ENCODE results near the gene CPAMD8. TPM values are rescaled to one million over a fixed set of nuclear protein-coding genes. Genes with fewer than 3 reads are reported as not detected.
A peak's percentile ranks its signal among the peaks of the same experiment; 100 is the strongest.

Gene CPAMD8
- 0.29 and 0.64 TPM in 2 replicates for total RNA-seq (2014; rRNA removed; shearing (Covaris generic); ENCODE audit: low replicate concordance)

DNA sequence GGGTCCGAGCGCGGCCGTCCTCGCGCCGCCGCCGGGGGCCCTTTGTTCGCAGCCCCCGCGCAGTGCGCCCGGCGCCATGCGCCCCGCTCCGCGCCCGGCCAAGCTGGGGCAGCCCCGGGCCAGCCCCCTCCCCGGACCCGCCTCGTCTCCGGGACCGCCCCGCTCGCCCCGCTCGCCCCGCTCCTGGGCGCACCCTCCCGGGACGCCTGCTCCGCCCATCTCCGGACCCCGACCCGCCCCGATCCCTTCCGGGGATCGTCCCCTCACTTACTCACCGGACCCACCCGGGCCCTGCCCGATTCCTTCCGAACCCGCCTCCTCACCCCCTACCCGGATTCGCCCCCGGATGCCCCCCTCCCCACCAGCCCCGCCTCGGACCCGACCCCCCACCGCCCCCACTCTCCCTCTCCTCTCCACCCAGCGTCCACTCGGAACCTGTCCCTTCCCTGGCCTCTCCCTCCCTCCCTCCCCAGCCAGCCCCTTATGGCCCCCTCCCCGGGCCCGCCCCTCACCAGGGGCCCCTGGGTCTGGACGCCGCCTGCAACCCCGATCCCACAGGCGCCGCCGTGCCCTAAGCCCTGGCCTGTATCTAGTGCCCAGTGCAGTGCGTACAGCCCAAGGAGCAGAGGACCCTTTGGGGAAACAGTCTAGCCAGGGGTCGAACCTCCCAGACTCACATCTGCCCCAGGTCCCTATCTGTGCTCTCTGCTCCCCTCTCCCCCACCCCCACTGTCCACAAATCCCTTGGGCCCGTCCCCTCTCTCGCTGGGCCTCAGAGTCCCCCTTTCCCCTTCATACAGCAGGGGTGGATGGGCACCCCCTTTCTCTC is at the start of gene CPAMD8:
Gene CPAMD8, minus strand, starts transcription at position 105 of the 829 bp plus-strand sequence. CDS start 168 bp downstream, outside the sequence.
- no peak for DNase-seq (ENCODE audit: low read depth)
- in situ Hi-C loops (cut with HindIII; ENCODE audit: low pct_unique_long_range_greater_than_20kb, low sequenced_read_pairs): no loop called here

DNA sequence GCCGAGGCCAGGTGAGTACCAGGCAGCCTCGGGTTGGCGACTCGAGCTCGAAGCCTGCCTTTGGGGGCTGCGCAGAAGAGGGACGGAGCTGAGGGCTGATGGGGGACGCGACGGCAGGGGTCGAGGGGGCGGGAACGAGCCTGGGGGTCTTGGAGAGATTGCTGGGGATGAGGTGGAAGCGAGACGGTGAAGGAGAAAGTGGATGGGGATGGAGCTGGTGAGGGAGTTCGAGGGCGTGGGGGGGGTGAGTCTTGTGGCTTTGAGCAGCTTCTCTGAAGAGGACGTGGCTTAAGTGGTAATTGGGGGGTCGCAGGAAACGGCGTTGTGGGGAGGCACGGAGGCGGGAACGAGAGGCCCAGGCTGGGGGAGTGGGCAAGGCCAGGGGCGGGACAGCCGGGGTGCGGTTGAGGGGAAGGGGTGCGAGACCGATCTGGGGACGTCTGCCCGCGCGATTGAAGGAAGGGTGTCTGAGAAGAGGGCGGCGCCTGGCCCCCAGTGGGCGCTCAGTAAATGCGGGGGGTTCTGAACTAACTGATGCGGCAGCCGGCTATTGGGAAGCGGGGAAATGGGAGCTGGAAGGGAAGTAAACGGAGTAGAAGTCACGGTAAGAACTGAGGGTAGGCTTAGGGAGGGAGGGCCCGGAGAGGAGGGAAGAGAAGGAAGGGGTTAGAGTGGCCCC is 49.4 kb upstream of the CPAMD8 start:
- in situ Hi-C loops (cut with HindIII; ENCODE audit: low pct_unique_long_range_greater_than_20kb, low sequenced_read_pairs): no loop called here
- DNase-seq (ENCODE audit: low read depth): no peak

DNA sequence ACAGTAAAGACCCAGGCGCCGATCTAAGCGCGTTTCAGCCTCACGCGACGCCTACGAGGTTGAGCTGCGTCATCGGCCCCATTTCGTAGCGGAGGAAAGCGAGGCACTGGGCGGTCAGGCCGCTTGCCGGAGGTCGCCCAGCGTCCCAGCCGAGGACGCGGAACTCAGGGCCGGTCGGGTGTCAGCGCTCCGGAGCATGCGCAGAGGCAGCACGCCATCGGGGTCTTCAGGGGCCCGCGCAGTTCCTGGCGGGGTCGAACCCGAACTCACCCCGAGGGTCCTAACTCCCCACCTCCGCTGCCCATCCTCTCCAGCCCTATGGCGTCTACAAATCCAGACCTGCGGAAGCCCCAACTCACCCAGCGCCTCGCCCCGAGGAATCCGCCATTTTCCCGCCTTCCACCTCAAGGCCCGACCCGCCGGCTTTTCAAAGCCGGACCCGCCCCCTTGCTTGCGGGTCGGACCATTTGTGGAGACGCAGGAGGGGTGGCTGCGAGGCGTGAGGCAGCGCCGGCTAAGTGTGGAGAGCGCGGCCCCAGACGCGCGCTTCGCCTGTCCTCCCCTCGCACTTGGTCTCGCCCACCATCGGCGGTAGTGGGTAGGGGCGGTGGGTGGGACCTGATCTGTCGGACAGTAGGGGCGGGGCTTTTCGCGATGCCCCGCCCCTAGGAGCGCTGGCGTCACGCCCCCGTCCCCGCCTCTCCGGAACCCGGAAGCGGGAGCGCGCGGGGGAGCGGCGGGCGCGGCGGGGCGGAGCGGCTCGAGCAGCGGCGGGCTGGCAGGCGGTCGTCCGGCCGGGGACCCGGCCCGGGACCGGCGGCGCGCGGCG is 48.6 kb upstream of the CPAMD8 start, which contains the start of the genes HAUS8 and MYO9B:
Gene HAUS8, minus strand, starts transcription at position 418 of the 829 bp plus-strand sequence. Its CDS starts 30 bp downstream, at position 388.
Gene MYO9B, plus strand, starts transcription at position 743 of the 829 bp plus-strand sequence. CDS start 25,941 bp downstream, outside the sequence.
- DNase-seq (ENCODE audit: low read depth): peak; percentile 99
- in situ Hi-C loops (cut with HindIII; ENCODE audit: low pct_unique_long_range_greater_than_20kb, low sequenced_read_pairs): no loop called here

DNA sequence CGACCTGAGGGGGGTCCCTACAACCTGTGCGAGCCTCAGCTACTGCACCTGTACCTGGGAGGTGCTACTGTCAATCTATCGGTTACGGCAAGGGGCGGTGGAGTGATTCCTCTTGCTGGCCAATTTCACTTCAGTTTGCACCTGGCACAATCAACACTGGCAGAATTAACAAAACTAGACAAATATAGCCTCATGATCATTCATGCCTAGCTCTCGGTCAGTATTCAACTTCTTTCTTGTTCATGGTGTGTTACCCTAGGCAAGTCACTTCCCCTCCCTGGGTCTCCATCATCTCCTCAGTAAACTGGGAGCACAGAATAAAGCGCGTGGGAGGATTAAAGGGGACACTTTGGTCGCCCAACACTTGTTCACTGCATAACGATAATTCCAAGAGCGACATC is 48.0 kb upstream of the CPAMD8 start:
- no peak for DNase-seq (ENCODE audit: low read depth)
- in situ Hi-C loops (cut with HindIII; ENCODE audit: low pct_unique_long_range_greater_than_20kb, low sequenced_read_pairs): no loop called here

DNA sequence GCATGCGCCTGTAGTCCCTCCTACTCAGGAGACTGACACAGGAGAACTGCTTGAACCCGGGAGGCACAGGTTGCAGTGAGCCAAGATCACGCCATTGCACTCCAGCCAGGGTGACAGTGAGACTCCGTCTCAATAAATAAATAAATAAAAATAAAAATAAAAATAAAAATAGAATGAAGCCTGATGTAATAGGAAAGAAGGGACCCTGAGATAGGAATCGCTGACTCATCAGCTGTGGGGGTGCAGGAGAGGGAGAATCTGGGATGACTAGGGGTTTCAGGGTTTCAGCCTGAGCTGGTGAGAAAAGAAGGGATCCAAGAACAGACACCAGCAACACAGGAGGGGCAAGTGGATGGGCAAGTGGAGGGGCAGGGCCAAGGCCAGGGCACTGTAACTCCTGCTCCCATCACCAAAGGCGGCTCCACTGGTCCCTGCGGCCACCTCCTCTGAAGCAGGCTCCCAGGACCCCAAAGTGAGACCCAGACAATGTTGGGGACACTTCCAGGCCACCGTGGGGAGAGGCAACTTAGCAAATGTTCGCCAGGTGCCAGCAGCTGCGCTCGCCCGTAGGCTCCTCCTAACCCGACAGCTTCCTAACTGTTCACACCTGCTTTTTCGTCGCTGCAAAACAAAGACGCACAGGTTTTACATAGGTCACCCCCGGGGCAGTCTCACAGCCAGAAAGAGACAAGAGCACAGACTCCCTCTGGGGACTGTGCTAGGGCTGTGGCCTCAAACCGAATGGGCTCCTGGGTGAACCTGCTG is 47.4 kb upstream of the CPAMD8 start:
- no peak for DNase-seq (ENCODE audit: low read depth)
- in situ Hi-C loops (cut with HindIII; ENCODE audit: low pct_unique_long_range_greater_than_20kb, low sequenced_read_pairs): no loop called here

DNA sequence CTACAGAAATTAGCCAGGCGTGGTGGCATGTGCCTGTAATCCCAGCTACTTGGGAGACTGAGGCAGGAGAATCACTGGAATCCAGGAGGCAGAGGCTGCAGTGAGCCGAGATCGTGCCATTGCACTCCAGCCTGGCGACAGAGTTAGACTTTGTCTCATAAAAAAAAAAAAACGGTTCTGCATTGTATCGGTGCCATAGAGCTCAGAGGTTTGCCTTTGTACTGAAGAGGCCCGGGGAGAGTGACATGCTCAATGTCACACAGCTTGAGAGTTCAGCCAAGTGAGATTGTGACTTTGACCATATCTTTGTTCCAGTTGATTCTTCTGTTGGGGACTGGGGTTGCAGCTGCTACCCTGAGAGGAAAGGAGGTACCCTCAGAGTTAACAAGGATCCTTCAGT is 44.3 kb upstream of the CPAMD8 start:
- DNase-seq (ENCODE audit: low read depth): no peak
- in situ Hi-C loops (cut with HindIII; ENCODE audit: low pct_unique_long_range_greater_than_20kb, low sequenced_read_pairs): no loop called here

DNA sequence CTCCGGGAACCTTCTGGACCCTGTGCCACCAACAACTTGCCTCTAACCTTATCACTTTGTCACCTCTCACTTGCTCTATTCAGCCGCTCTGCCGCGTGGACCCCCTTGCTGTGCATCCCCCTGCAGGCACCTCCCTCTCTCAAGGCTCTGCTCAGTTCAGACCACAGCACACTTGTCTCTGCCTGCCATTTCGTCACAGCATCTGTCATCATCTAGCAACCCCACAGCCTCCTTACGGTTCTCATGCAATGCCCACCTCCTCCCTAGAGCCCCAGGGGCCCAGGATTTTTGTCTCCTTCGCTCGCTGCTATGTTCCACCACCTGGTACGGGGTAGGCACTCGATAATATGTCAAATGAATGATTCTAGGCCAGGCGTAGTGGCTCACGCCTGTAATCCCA is 43.8 kb upstream of the CPAMD8 start:
- in situ Hi-C loops (cut with HindIII; ENCODE audit: low pct_unique_long_range_greater_than_20kb, low sequenced_read_pairs): no loop called here
- no peak for DNase-seq (ENCODE audit: low read depth)

DNA sequence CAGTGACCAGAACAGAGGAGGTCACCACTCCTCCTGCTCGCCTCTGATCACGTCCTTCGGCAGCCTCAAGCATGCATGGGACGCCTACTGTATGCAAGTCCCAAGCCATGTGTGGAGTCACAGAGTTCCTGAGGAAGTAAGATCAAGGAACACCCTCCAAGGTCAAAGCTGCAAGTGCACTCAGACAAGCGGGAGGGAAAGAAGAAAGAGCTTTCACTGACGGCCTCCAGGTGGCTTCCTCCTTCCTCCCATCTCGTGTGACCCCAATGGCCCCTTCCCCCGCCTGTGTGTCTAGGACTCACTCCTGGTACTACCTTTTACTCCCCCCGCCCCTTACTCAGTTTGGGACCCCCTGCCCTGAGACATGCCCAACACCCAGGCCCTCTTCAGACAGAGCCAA is 42.6 kb upstream of the CPAMD8 start:
- in situ Hi-C loops (cut with HindIII; ENCODE audit: low pct_unique_long_range_greater_than_20kb, low sequenced_read_pairs): no loop called here

DNA sequence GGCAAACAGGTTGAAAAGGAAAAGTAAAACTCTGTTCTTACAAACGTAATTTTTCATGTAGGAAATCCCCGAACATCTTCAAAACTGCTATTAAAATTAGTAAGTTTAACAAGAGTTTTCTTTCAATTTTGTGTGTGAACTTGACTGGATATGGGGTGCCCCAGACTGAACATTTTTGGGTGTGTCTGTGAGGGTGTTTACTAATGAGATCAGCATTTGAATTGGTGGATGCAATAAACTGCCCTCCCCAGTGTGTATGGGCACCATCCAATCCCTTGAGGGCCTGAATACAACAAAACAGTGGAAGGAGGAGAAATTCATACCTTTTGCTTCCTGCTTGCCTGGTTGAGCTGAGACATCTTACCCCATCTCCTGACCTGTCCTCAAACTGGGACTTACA is 36.8 kb upstream of the CPAMD8 start:
- in situ Hi-C loops (cut with HindIII; ENCODE audit: low pct_unique_long_range_greater_than_20kb, low sequenced_read_pairs): no loop called here
- no peak for DNase-seq (ENCODE audit: low read depth)

More for the DNA sequence above, 42.6 kb upstream of the CPAMD8 start:
- no peak for DNase-seq (ENCODE audit: low read depth)

DNA sequence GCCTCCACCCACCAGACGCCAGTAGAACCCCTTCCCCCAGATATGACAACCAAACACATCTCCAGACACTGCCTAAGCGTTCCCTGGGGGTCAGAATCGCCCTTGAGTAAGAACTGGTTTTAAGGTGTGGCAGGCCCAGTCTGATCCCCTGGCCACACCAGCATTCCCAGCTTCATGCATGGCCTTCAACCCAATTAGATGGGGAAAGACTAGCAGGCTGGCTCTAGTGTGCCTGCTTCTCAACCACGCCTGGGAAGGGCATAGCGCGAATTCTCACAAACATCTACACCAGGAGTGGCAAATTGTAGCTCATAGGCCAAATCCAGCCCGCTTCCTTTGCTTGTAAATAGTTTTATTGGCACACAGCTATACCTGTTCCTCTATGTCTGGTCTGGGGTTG is 35.1 kb upstream of the CPAMD8 start:
- in situ Hi-C loops (cut with HindIII; ENCODE audit: low pct_unique_long_range_greater_than_20kb, low sequenced_read_pairs): no loop called here

DNA sequence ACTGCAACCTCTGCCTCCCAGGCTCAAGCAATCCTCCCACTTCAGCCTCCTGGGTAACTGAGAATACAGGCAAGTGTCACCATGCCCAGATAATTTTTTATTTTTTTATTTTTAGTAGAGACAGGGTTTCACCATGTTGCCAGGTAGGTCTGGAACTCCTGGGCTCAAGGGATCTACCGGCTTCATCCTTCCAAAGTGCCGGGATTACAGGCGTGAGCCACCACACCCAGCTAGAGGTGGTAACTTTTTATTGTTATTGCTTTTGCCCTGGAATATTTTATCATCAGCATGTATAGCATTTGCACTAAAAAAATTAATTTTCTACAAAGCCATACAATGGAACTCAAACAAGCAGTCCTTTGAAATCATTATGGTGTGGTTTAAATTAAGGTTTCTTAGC is 34.6 kb upstream of the CPAMD8 start:
- DNase-seq (ENCODE audit: low read depth): no peak
- in situ Hi-C loops (cut with HindIII; ENCODE audit: low pct_unique_long_range_greater_than_20kb, low sequenced_read_pairs): no loop called here

More for the DNA sequence above, 35.1 kb upstream of the CPAMD8 start:
- DNase-seq (ENCODE audit: low read depth): no peak

DNA sequence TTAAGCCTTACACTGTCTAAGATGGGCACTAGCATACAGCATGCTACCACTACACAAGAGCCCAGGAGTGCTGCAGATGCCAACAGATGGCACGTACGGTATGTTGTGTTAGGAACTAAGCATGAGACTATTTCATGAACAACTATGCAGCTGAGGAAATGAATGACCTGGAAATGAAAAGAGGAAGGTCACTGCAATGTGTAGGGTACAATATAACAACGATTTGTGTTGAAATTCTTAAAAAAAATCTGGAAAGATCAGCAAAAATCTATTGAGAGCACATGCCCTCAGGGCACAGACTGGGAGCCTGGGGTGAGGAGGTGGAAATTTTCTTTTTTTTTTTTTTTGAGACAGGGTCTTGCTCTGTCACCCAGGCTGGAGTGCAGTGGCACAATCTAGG is 34.2 kb upstream of the CPAMD8 start:
- DNase-seq (ENCODE audit: low read depth): no peak
- in situ Hi-C loops (cut with HindIII; ENCODE audit: low pct_unique_long_range_greater_than_20kb, low sequenced_read_pairs): no loop called here

DNA sequence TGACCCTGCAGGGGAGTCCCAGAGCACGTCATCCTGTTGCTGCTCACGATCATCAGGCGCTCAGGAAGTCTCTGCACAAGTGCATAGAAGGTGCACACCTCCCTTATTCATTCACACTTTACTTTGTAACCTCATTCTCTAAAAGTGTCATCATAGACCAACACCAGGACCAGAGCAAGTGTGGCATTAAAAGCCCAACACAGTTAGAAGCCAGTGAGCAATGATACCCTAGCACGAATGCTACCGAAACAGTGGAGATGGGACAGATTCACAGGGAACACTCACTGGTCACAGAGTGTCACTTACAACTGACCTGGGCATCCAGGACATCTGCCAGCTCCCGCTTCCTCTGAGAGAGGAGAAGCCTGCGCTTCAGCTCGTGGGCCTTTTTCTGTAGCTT is 31.6 kb upstream of the CPAMD8 start:
- in situ Hi-C loops (cut with HindIII; ENCODE audit: low pct_unique_long_range_greater_than_20kb, low sequenced_read_pairs): no loop called here
- DNase-seq (ENCODE audit: low read depth): no peak

DNA sequence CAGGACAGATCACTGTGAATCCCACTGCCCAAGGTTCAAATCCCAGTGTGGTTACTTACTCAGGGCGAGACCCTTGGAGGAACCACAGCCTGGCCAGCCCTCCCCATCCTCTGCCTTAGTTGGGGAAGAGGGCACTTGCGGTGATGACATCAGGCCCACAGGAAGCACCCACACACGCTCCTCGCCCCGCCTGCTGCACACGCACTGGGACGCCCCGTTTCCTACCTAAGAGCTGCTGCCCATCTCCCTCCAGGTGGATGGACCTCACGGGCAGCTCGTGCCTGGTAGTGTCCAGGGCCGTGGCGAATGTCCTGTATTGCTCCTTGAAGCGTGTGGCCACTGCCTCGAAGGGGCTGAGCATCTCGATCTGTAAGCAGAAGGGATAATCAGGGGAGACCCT is 29.0 kb upstream of the CPAMD8 start:
- in situ Hi-C loops (cut with HindIII; ENCODE audit: low pct_unique_long_range_greater_than_20kb, low sequenced_read_pairs): no loop called here
- DNase-seq (ENCODE audit: low read depth): no peak

DNA sequence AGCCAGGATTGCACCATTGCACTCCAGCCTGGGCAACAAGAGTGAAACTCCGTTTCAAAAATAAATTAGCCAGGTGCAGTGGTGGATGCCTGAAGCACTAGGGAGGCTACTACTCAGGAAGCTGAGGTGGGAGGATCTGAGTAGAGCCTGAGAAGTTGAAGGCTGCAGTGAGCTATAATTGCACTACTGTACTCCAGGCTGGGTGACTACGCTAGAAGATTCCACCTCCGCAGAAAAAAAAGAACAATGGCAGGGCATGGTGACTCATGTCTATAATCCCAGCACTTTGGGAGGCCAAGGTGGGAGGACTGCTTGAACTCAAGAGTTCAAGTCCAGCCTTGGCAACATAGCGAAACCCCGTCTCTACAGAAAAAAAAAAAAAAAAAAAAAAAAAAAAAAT is 28.1 kb upstream of the CPAMD8 start:
- DNase-seq (ENCODE audit: low read depth): no peak
- in situ Hi-C loops (cut with HindIII; ENCODE audit: low pct_unique_long_range_greater_than_20kb, low sequenced_read_pairs): no loop called here

DNA sequence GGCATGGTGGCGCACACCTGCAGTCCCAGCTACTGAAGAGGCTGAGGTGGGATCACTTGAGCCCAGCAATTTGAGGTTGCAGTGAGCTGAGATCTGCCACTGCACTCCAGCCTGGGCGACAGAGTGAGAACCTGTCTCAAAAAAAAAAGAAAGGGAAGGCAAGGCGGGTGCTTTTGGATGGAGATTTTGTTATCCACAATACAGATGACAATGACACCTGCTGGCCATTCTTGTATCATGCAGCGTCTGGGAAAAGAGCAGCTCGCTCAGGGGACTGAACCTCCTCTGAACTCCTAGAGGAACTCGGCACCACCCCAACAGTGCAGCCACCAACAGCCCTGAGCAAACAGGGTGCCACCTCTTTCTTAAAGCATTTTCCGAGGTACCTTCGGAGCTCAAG is 25.8 kb upstream of the CPAMD8 start:
- peak; percentile 32 for DNase-seq (ENCODE audit: low read depth)

DNA sequence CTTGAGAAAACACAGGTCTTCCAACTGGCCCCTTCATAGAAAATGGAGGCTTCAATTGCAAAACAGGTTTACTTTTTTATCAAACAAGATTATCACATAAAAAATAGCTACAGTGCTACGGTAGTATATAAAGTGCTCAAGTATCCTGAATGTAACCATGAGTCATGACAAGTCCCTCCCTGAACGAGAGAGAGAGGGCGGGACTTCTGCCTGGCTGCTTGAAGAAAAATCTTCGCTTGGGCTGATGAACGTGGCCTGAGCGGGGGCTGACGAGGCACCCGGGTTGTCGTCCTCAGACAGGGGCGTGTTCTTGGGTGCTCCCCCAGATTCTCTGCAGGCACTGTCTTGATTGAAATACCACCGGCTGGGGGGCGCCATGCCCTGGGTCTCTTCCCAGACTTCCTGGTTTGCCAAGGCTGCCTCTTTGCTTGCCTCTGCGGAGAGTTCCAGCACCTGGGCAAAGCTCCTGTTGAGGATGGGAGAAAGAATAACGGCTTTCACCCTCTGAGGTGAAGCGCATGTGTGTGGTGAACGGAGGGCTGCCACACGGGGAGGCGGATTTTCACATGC is 23.2 kb upstream of the CPAMD8 start:
- DNase-seq (ENCODE audit: low read depth): peak; percentile 57
- in situ Hi-C loops (cut with HindIII; ENCODE audit: low pct_unique_long_range_greater_than_20kb, low sequenced_read_pairs): no loop called here

More for the DNA sequence above, 25.8 kb upstream of the CPAMD8 start:
- in situ Hi-C loops (cut with HindIII; ENCODE audit: low pct_unique_long_range_greater_than_20kb, low sequenced_read_pairs): no loop called here

Data from Caki2 (cell line).